HL-60/S4 treated with retinoic acid at 250 ng/mL for 4 days and 3 days (cell line): Measurements from ENCODE around the gene MPC1.
"Not testable (repeated sequence)": the region's sequence is repeated elsewhere in the genome, so short reads cannot be mapped to it uniquely, and the experiment has no call there.

Experiments used
- in situ Hi-C: fragments of 300-500 bp; cut with MboI; formaldehyde crosslinking; loops from 2 replicates; pipeline ENCODE4 v1.7.0; 2022; ENCODE audit warnings: low sequenced_read_pairs

Gene MPC1

DNA sequence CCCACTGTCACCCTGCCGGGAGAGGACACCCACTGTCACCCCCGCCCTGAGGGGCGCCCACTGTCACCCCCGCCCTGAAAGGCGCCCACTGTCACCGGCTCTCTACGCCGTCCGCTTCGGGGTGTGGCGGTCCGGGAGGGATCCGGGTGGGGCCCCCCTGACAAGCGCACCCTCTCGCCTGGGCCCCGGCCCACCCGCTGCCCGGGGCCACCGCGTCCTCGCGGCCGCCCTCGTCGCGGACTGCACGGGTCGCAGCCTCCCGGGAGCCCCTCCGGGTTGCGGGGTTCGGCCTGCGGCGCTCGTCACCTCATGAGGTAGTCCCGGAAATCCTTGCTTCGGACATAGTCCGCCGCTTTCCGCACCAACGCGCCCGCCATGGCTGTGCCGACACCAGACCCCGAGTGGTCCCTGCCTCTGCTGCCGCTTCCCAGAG is 224 bp downstream of the MPC1 start:
- in situ Hi-C loops, result no loop called here

DNA sequence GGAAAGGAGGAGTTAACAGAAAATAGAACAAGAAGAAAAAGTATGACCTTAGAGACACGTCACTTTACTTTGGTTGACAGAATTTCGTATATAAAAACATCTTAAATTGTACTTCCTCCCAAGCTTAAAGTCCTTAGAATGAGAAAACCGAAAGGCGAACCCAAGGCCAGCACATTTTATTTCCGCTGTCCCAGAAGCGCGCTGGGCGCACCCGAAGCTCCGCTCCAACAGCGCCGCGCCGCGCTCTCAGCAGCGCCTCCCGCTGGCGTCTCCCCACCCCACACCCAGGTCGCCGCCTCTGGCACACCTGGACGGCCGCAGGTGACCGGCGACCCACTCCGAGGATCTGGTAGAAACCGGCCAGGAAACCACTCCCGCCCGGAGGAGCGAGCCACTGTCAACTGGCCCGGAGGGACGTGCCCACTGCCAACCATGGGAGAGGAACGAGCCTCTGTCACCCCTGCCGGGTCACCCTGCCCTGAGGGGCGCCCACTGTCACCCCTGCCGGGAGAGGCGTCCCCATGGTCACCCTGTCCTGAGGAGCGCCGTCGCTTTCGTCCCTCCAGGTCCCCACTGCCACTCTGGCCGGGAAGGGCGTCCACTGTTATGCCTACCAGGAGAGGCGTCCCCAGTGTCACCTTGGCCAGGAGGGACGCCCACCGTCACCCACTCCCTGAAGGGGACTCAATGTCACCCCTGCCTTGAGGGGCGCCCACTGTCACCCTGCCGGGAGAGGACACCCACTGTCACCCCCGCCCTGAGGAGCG is 824 bp downstream of the MPC1 start:
- in situ Hi-C loops, result no loop called here

DNA sequence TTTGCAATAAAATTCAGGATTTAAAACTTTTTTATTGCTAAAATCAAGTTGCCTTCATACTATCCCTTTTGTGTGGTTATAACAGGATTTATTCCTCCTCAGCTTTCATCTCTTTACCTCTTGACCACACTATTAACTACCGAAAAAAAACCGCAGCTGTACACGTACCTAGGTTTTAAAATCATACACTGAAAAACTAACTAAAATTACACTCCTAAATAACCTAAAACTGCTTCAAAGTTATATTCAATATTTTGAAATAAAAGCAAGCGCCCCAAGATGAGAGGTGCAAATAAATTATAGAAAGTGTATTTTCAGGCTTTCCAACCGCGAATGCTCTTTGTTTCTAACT is 1.4 kb downstream of the MPC1 start:
- in situ Hi-C loops, result no loop called here

DNA sequence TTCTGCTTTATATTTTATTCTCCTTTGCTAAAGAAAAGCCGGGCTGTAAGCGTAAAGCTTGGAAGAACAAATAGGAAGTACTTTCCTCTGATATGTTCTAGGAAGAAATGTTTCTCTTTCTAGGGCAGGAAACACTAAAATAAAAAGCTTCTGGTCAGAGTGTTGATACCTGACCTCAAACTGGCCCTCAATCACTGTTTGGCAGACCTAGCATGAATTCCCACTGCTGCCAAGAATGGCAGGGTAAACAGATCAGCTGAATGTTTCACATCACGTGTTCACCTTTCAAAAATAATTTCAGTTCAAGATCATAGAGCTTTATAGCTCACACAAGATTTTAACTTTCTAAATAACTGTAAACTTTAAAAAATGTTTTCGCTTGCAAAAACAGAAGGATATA is 2.9 kb downstream of the MPC1 start:
- in situ Hi-C loops, result no loop called here

DNA sequence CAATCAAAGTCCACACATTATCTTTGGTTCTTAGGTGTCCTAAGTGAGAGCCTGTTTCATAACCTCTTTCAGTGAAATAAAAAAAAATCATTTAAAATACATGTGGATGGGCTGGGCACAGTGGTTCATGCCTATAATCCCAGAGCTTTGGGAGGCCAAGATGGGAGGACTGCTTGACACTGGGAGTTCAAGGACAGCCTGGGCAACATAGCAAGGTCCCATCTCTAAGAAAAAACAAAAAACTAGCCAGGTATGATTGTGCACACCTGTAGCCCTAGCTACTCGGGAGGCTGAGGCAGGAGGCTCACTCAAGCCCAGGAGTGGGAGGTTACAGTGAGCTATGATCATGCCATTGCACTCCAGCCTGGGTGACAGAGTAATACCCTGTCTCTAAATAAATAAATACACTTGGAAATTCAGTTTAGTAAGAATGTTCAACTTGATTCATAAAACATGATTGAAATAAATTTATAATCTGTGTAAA is 3.6 kb downstream of the MPC1 start:
- in situ Hi-C loops, result no loop called here

DNA sequence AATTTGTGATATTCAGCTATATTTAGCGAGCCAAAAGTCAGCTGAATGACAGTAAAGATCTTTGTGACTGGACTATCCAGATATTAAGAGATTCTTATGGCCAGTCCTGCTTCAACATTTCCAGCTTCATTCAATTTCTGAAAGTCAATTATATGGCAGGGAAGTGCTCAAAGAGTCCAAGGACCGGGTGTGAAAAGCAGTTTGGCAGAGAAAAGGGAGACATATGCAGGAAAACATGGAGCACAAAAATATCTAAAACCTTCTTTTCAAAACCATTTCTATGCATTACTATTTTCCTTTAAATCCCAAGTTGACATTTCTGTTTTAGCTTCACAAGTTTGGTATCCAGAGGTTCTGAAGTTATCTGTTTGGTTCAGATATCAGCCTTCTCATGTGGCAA is 5.0 kb downstream of the MPC1 start:
- in situ Hi-C loops, result no loop called here

DNA sequence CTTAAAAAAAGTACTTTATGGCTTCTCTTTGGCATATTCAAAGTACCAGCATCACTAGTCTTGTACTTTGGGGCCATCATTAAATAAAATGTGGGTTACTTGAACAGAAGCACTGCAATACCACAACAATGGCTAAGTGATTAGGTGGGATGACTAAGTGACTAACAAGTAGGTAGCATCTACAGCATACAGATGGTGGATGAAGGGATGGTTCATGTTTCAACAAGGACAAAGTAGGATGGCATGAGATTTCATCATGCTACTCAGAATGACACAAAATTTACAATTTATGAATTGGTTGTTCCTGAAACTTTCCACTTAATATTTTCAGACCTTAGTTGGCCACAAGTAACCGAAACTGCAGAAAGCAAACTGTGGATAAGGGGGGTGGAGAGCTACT is 7.7 kb downstream of the MPC1 start:
- in situ Hi-C loops, result no loop called here

DNA sequence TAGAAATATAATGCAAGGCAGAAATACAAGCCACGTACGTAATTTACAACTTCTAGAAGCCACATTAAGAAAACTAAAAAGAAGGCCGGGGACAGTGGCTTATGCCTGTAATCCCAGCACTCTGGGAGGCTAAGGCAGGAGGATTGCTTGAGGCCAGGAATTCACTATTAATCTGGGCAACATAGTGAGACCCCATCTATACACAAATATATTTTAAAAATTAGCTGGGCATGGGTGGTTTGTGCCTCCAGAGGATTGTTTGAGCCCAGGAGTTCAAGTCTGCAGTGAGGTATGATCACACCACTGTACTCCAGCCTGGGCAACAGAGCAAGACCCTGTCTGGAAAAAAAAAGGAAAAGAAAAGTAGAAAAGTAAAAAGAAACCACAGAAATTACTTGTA is 12.3 kb downstream of the MPC1 start:
- in situ Hi-C loops, result no loop called here

DNA sequence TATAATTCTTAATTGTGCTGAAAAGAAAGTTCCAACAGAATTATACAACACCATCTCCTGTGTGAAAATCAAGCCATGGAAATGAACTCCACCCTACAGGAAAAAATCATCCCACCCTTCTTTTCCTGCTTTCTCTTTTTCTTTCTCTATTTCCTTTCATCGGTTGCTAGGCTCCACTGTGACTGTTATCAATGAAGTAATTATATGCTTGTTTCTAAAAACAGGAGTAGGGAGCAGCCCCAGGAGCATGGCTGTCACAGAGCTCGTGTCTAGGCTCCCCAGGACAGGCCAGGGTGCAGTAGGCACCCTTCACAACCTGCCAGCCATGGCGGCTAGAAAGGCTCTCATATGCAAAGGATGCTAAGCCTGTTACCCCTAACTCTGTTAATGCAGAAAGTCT is 13.0 kb downstream of the MPC1 start:
- in situ Hi-C loops, result no loop called here

DNA sequence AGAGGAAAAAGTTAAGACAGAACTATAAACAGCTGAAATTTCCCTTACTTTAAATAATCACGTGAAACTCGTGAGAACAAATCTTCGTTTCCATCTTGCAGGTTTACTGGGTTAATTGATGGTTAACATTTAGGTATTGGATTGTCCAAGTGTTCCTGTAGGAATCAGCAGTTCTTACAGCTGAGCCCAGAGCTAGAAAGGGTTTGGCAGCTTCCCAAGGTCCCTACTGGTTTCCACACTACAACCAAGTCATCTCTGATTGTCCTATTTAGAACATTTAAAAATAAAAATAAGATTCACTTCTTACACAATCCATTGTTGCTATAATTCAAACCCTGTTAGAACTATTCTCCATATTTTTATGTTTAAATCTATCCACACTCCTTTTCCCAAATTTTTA is 15.8 kb downstream of the MPC1 start:
- in situ Hi-C loops, result no loop called here

DNA sequence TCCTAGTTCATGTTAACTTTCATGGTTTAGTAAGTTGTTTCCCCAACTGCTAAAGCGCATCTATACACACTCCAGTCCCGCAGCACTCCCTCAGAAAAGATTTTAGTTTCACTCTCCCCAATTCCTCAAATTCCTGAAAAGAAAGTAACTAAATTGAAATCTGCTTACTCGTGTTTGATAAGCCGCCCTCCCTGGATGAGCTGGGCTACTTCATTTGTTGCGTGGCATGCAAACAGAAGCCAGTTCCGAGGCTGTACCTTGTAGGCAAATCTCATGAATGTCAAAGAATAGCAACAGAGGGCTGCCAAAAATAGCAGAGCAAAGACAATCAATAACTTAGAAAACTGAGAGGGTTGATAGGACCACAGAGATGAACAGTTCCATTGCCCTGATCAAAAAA is 16.9 kb downstream of the MPC1 start:
- in situ Hi-C loops, result no loop called here

DNA sequence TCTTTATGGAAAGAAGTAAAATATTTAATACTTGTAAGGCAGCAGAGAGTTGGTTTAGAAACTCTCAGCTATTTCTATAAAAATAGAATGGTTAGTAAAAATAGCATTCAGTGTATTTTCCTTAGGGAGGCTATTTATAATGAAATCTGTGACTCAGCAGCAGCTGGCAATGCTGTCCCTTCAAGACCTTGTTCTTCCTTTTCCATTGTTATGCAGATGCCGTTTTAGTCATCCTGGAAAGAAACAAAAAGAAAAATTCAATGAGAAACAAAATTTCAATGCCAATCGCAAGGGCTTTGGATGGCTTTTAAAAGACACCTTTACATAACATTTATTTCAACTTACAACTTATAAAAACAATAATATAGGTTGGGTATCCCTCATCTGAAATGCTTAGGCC is 17.5 kb downstream of the MPC1 start:
- in situ Hi-C loops, result no loop called here

DNA sequence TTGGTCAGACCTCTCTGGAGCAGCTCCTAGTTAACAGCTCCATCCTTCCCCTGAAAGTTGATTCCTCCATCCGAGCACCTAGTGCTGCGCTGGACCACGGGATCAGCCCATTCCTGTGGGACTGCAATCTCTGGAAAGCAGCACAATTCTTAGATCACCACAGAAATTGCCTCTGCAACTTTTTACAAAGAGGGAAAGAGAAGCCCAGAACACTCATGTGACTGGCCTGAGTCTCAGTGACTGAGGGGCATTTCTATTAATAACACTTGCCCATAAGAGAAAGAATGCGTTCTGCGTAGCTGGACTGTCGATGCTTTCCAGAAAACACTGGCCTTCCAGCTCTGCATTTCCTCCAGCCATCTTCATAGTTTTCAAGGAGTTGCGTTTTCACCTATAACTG is 18.3 kb downstream of the MPC1 start:
- in situ Hi-C loops, result no loop called here

DNA sequence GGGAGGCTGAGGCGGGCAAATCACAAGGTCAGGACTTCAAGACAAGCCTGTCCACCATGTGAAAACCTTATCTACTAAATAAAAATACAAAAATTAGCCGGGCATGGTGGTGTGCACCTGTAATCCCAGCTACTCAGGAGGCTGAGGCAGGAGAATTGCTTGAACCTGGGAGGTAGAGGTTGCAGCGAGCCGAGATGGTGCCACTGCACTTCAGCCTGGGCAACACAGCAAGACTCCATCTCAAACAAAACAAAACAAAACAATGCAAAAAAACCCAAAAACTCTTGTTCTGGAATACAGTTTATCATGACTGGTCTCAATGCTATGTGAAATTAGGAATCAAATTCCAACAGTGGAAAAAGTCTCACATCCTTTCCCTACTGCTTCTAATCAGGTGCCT is 20.3 kb downstream of the MPC1 start:
- in situ Hi-C loops, result not testable (repeated sequence)

DNA sequence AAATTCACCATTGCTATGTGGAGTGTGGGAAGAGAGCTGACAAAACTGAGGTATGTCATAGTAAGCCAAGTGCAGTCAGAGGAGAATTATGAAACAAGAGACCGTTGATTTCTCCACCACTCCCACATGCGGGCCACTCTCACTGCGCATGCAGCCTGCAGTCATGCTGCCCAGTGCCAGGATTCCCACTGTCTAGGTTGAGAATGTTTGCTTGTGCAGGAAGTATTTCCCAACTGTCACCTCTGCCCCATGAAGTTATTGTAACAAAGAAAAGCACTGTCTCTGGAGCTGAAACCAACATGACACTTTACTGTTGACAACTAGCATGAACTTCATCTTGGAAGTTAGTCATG is 21.7 kb downstream of the MPC1 start:
- in situ Hi-C loops, result no loop called here

DNA sequence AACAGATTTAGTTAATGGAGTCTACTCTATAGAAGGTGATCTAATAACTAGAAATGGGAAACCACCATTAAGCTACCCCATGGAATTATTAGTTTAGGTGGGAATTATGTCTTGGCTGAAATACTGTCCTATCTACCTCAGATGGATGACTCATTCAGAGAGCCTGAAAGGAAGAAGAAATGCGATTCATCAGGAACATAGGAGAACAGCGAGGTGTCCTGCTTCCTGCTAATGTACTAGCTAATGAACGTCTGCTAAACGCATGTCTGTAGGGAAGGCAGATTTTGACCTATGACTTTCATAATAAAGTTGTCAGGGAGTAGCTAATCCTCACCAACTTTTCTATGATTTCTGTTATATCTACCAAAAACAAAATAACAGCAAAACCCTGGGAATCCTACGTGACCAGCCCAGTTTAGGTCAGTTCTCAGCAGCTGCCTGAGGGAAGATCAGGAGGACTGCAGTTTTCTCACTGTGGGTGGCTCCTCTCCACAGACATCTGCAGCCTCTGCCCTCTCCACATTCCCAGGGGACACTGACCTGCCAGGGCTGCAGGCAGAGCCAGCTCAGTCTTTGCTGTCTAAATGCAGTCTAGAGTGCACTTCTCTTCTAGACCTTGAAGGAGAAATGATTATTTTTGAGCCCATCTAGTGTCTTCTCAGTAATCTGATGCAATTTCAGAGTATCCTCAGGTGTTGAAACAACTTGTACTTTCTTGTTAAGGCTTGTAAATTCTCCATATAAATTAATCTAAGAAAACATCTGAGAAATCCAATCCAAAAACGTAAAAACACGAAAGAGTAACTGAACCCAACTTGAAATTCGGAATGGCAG is 22.3 kb downstream of the MPC1 start:
- in situ Hi-C loops, result no loop called here

DNA sequence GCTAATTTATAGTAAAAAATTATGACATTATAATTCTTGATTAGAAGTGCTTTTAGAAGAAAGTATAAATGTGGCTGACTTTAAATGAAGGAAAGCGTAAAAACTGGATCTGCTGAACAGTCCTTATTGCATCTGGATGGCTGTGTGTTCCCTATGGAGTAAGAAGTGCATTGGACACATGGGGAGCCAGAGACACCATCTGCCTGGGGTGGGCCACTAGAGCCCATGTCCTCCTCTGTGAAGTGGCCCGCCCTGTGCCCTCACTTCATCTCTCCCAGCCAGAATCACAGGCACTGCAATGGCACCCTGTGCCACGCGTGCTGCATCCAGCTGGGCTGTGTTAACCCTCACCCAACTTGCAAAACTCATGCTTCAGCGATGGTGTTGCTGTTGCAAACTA is 27.2 kb downstream of the MPC1 start:
- in situ Hi-C loops, result no loop called here

DNA sequence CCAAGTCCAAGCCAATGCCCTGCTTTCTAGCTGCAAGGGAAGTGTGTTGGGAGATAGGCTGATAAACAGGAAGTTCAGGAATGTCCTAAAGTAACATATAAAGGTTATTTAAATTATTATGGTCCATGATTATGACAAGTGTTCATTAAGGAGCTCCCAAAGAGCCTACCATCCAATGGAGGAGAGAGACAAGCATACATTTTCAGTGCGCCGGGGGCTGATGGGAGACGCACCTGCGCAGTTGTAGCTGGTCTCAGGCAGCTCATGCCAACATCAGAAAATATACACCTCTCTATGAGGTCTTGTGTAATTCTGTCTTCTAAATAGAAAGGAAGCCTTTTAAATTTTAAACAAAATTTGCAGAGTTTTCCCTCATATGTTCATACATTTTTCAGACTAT is 27.8 kb downstream of the MPC1 start:
- in situ Hi-C loops, result no loop called here

DNA sequence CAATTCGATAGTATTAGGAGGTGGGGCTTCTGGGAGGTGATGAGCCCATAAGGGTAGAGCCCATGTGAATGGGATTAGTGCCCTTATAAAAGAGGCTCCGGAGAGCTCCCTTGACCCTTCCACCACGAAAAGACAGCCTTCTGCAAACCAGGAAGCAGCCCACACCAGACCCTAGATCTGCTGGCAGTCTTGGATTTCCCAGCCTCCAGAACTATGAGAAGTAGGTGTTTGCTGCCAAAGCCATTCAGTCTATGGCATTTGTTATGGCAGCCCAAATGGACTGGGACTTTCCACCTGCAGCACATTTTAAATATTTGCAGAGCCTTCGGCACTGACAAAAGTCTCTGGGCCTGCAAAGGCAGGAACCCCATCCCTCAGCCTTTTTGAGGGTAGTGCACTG is 28.6 kb downstream of the MPC1 start:
- in situ Hi-C loops, result no loop called here

DNA sequence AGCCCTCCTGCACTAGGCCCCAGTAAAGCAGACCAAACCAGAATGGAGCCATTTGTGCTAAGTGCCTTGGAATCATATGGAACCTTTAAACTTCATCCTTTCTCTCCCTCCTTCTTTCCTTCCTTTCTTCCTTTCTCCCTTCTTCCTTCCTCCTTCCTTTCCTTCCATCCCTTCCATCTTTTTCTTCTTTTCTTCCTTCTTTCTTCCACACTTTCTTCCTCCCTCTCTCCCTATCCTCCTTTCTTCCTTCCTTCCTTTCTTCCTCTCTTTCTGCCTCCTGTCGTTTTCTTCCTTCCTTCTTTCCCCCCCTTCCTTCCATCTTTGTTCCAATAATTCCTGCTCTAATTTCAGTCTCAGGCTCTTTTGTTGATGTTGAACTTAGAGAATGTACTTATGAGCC is 29.2 kb downstream of the MPC1 start:
- in situ Hi-C loops, result no loop called here

DNA sequence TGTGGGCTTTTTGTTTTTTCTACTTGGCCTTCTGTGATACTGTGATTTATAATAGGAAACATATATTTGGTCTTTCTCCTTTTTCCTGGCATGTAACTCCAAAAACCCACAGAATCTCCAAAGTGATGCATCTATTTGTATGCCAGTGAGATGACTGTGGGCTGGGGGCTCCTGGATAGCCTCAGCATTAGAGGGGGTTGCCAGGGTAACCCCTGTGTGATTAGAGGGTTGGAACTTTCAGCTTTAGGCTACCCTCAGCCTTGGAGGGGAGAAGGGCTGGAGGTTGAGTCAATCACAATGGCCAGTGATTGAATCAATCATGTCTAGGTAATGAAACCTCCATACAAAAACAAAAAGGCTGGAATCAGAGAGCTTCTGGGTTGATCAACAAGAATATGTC is 29.8 kb downstream of the MPC1 start:
- in situ Hi-C loops, result no loop called here

DNA sequence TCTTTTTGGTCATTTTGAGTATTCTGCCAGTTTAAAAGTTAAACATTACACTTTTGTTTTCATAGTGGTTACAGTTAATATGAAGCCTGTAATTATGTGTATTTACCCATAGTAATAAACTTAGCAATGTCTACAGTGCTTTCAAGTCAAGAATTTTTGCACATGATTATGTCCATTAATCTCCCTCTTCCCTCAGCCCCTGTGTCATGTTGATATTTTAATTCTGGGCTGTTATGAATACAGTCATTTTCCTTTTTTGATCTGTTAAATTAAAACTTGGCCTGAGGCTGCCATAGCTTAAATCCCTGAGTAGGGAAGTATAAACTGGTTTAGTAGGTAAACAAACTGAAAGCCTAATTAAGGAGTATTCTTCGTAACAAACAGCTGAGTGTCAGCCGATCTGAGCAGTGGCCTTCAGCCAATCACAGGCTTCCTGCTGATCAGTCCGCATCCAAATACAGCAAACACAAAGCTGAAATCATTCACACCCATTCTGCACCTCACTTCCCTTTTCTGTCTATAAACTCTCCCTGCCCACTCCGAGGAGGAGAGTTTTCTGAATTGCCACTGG is 30.9 kb downstream of the MPC1 start:
- in situ Hi-C loops, result no loop called here
